Mucosa of rectum (tissue), 2 donors: Measurements from ENCODE around the gene ZNF783.
A peak's percentile ranks its signal among the peaks of the same experiment; 100 is the strongest.

Experiments used
- H3K27ac ChIP-seq, 2 donors: one replicate each; pipeline ENCODE4 v1.7.0; 2013; ENCODE audit warnings: inconsistent platforms in 2 of 2, low read depth in 2 of 2, low read length in 2 of 2
- H3K27me3 ChIP-seq, 2 donors: one replicate each; pipeline ENCODE4 v1.7.0; 2013; ENCODE audit warnings: low read length in 2 of 2; ENCODE audit not compliant: control insufficient read depth in 2 of 2, insufficient read depth in 2 of 2
- H3K36me3 ChIP-seq, 2 donors: one replicate each; pipeline ENCODE4 v1.7.0; 2013; ENCODE audit warnings: low read length in 2 of 2; ENCODE audit not compliant: control insufficient read depth in 2 of 2, insufficient read depth in 2 of 2
- H3K4me1 ChIP-seq, 2 donors: one replicate each; pipeline ENCODE4 v1.7.0; 2013; ENCODE audit warnings: low read length in 2 of 2, mild to moderate bottlenecking in 1 of 2; ENCODE audit not compliant: control insufficient read depth in 2 of 2, insufficient read depth in 2 of 2
- H3K4me3 ChIP-seq, 2 donors: one replicate each; pipeline ENCODE4 v1.7.0; 2013; ENCODE audit warnings: low read length in 2 of 2
- H3K9ac ChIP-seq, 2 donors: one replicate each; pipeline ENCODE4 v1.7.0; 2013; ENCODE audit warnings: low read length in 2 of 2, low read depth in 1 of 2, mild to moderate bottlenecking in 1 of 2
- H3K9me3 ChIP-seq, 2 donors: one replicate each; pipeline ENCODE4 v1.7.0; 2013; ENCODE audit warnings: low read length in 2 of 2; ENCODE audit not compliant: control insufficient read depth in 2 of 2
- donor health status: healthy.
- donor health status: Normal muscosa, but diverticular disease.

ZNF783 gene

GRCh38 chr7:149279111-149279743, 17.2 kb downstream of the ZNF783 start:
- no peak overlapping the region for H3K4me3 ChIP-seq
- H3K9ac ChIP-seq: no peak overlapping the region
- no peaks in the 10 kb centered on the region for H3K9me3 ChIP-seq
- no peaks in the 10 kb centered on the region for H3K27me3 ChIP-seq
- no peak overlapping the region for H3K27ac ChIP-seq
- H3K4me1 ChIP-seq: no peaks in the 10 kb centered on the region
- H3K36me3 ChIP-seq: peaks cover 24 to 36% of the 10 kb centered on the region in 2 donors

- Histone ChIP-seq H3K9ac (no peak overlapping the region), H3K9me3 (no peaks in the 10 kb centered on the region), H3K4me3 (no peak overlapping the region), H3K36me3 (peaks cover 24 to 36% of the 10 kb centered on the region in 2 donors), H3K27ac (no peak overlapping the region), H3K4me1 (peaks cover 2 to 5% of the 10 kb centered on the region in 2 donors), H3K27me3 (no peaks in the 10 kb centered on the region)
These were observed 18.2 kb downstream of the ZNF783 start for GRCh38 chr7:149280151-149280550.

GRCh38 chr7:149280661-149281507, 18.9 kb downstream of the ZNF783 start:
- no peak overlapping the region for H3K4me3 ChIP-seq
- no peak overlapping the region for H3K27ac ChIP-seq
- H3K27me3 ChIP-seq: no peaks in the 10 kb centered on the region
- H3K9ac ChIP-seq: no peak overlapping the region
- H3K4me1 ChIP-seq: peaks cover 9 to 13% of the 10 kb centered on the region in 2 donors
- peaks cover 24 to 32% of the 10 kb centered on the region in 2 donors for H3K36me3 ChIP-seq
- H3K9me3 ChIP-seq: no peaks in the 10 kb centered on the region

- Histone ChIP-seq H3K4me1 (peaks cover 10 to 13% of the 10 kb centered on the region in 2 donors), H3K27ac (no peak overlapping the region), H3K4me3 (no peak overlapping the region), H3K36me3 (peaks cover 19 to 26% of the 10 kb centered on the region in 2 donors), H3K27me3 (no peaks in the 10 kb centered on the region), H3K9me3 (no peaks in the 10 kb centered on the region), H3K9ac (no peak overlapping the region)
These were observed 19.7 kb downstream of the ZNF783 start for GRCh38 chr7:149281508-149282330.

DNA sequence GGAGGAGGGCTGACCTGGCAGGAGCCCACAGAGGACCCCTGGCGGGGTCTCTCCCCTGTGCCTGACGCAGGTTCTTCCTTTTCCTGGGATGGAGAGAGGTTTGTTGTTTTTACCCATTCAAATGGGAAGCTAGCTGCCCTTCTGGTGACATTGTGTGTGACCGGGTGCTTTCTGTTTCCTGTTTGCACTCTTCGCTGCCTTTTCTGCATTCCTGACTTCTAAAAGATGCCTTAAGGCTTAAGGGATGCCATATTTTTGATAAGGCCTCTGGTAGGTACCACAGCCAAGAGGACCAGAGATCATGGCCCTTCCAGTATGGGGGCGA, 20.3 kb downstream of the ZNF783 start:
- Histone ChIP-seq H3K36me3 (peaks cover 19 to 24% of the 10 kb centered on the region in 2 donors), H3K9ac (no peak overlapping the region), H3K27ac (no peak overlapping the region), H3K27me3 (no peaks in the 10 kb centered on the region), H3K9me3 (no peaks in the 10 kb centered on the region), H3K4me3 (no peak overlapping the region), H3K4me1 (peaks cover 10 to 13% of the 10 kb centered on the region in 2 donors)

GRCh38 chr7:149283321-149283720, 21.3 kb downstream of the ZNF783 start:
- Histone ChIP-seq H3K9me3 (no peaks in the 10 kb centered on the region), H3K4me3 (no peak overlapping the region), H3K27me3 (no peaks in the 10 kb centered on the region), H3K9ac (no peak overlapping the region), H3K27ac (no peak overlapping the region), H3K4me1 (peaks cover 10 to 13% of the 10 kb centered on the region in 2 donors), H3K36me3 (peaks cover 13 to 17% of the 10 kb centered on the region in 2 donors)

- Histone ChIP-seq H3K9ac (peak overlapping the region in 1 of 2 donors; percentile 19), H3K36me3 (peaks cover 5 to 10% of the 10 kb centered on the region in 2 donors), H3K9me3 (no peaks in the 10 kb centered on the region), H3K4me3 (peak overlapping the region; percentile 60 to 69), H3K27me3 (no peaks in the 10 kb centered on the region), H3K4me1 (peaks cover 10 to 13% of the 10 kb centered on the region in 2 donors), H3K27ac (peak overlapping the region in 1 of 2 donors; percentile 39)
These were observed 22.3 kb downstream of the ZNF783 start for GRCh38 chr7:149284343-149284742.

- Histone ChIP-seq H3K4me1 (peaks cover 10 to 13% of the 10 kb centered on the region in 2 donors), H3K9ac (peak overlapping the region; percentile 74 to 79), H3K9me3 (no peaks in the 10 kb centered on the region), H3K36me3 (peaks cover 5 to 10% of the 10 kb centered on the region in 2 donors), H3K4me3 (peak overlapping the region; percentile 69 to 82), H3K27me3 (no peaks in the 10 kb centered on the region), H3K27ac (peak overlapping the region in 1 of 2 donors; percentile 39)
These were observed 23.0 kb downstream of the ZNF783 start for GRCh38 chr7:149284850-149285585.

DNA sequence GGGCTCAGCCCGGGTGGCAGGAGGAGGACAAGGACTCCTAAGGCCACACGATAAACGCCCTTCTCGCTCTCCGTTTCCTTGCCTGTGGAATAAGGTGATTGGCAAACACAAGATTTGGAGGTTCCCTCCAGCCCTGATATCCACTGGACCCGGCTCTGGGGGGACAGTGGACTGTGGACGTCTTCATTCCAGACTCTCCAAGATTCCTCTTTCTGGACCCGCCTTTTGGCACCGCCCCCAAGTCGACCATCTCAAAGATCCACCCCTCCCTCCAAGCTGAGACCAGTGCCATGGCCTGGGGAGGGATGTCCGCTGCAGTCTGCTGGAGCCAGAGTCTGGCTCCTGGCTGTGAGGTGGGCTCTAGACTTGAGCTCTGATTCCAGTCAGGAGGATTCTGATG, 23.6 kb downstream of the ZNF783 start:
- no peaks in the 10 kb centered on the region for H3K27me3 ChIP-seq
- no peaks in the 10 kb centered on the region for H3K9me3 ChIP-seq
- peak overlapping the region; percentile 74 to 79 for H3K9ac ChIP-seq
- peaks cover 10 to 13% of the 10 kb centered on the region in 2 donors for H3K4me1 ChIP-seq
- H3K4me3 ChIP-seq: peak overlapping the region; percentile 69 to 82
- no peak overlapping the region for H3K27ac ChIP-seq
- H3K36me3 ChIP-seq: peaks cover 2 to 8% of the 10 kb centered on the region in 2 donors
